Testis (tissue), 2 donors: ENCODE measurements around the gene TRAPPC12.

ENCODE experiments used
- CTCF ChIP-seq, 3 experiments: fragments of 450-650 bp in 2 of 3; fragments of 200-600 bp in 1 of 3; sonication (generic) in 1 of 3; IDR thresholded peaks; one replicate each; pipeline ENCODE4 v1.5.1; 2016 to 2019; ENCODE audit warnings: antibody characterized with exemption in 3 of 3, mild to moderate bottlenecking in 2 of 3, moderate library complexity in 1 of 3
- POLR2A ChIP-seq: fragments of 450-650 bp; IDR thresholded peaks from one replicate; pipeline ENCODE4 v1.6.1; 2017; ENCODE audit warnings: antibody characterized with exemption, mild to moderate bottlenecking, moderate library complexity

- TF ChIP-seq CTCF (IDR thresholded peaks at IDR 0.05) (no peak), POLR2A (no peak)
Observed at GRCh38 chr2:3475771-3476170, 96.3 kb downstream of the TRAPPC12 start.
